Measurements from ENCODE around the gene NOL11.

DNA sequence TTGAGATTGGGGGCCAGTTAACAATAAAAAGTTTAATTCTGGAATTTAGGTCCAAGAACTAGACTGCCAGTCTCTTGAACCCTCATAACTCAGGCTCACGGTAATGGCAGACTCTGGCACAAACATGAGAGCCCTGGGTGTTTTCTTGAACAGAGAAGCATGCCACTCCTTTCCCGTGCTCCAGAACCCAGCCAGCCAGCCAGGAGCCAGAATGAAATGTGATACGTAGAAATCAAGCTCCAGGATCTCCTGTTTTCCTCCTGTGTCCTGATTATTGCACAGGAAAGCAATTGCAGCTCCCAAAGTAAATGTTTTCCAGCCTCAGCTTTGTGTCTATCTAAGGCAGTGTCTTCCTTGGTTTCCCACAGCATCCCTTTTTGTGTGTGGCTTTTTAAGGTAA lies 46.2 kb upstream of the NOL11 start:
- TF ChIP-seq, protein P1, sequence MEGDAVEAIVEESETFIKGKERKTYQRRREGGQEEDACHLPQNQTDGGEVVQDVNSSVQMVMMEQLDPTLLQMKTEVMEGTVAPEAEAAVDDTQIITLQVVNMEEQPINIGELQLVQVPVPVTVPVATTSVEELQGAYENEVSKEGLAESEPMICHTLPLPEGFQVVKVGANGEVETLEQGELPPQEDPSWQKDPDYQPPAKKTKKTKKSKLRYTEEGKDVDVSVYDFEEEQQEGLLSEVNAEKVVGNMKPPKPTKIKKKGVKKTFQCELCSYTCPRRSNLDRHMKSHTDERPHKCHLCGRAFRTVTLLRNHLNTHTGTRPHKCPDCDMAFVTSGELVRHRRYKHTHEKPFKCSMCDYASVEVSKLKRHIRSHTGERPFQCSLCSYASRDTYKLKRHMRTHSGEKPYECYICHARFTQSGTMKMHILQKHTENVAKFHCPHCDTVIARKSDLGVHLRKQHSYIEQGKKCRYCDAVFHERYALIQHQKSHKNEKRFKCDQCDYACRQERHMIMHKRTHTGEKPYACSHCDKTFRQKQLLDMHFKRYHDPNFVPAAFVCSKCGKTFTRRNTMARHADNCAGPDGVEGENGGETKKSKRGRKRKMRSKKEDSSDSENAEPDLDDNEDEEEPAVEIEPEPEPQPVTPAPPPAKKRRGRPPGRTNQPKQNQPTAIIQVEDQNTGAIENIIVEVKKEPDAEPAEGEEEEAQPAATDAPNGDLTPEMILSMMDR (IDR thresholded peaks at IDR 0.05) = no peak
- TF ChIP-seq POLR2A (IDR thresholded peaks at IDR 0.05) = no peak
